H1 (cell line): ENCODE results near the gene NKAIN2. TPM values are rescaled to one million over a fixed set of nuclear protein-coding genes. Genes with fewer than 3 reads are reported as not detected.

Experiments
- CTCF ChIA-PET: fragments of 300-600 bp; sonication (Branson Sonifier 250); formaldehyde crosslinking; loops from one replicate; lab custom pipeline; 2021; ENCODE audit not compliant: partially characterized antibody; lab: Charles Lee
- POLR2A ChIA-PET: fragments of 300-600 bp; sonication (Branson Sonifier 250); formaldehyde crosslinking; loops from one replicate; lab custom pipeline; 2021; ENCODE audit warnings: inconsistent platforms; ENCODE audit not compliant: partially characterized antibody; lab: Charles Lee
- DNase-seq, 2 experiments: peaks; one replicate each; pipeline versions ENCODE4 v3.0.0 to v3.0.0-alpha.2; 2010 to 2022; ENCODE audit warnings: low spot score in 2 of 2, low read depth in 1 of 2, mixed read lengths in 1 of 2
- FAIRE-seq: peaks from 2 replicates; lab custom pipeline; 2011; peaks lifted over from hg19 to GRCh38; lab: Jason Lieb, UNC
- H2AFZ ChIP-seq: 2 replicates; pipeline ENCODE4 v1.8.1; 2012; ENCODE audit warnings: low read length, inconsistent platforms
- H2AK5ac ChIP-seq: 2 replicates; pipeline ENCODE4 v1.6.1; 2013; ENCODE audit warnings: low read depth, low read length
- H2BK120ac ChIP-seq: replicated peaks from 2 replicates; pipeline ENCODE3; 2013; ENCODE audit warnings: low read depth, low read length, inconsistent platforms
- H2BK12ac ChIP-seq: 2 replicates; pipeline ENCODE4 v1.6.1; 2013; ENCODE audit warnings: low read depth, low read length
- H2BK15ac ChIP-seq: 2 replicates; pipeline ENCODE4 v1.6.1; 2013; ENCODE audit warnings: low read length
- H2BK20ac ChIP-seq: 2 replicates; pipeline ENCODE4 v1.6.1; 2013; ENCODE audit warnings: low read length
- H2BK5ac ChIP-seq: 2 replicates; pipeline ENCODE4 v1.6.1; 2013; ENCODE audit warnings: low read depth, low read length
- H3K14ac ChIP-seq: 2 replicates; pipeline ENCODE4 v1.6.1; 2013; ENCODE audit warnings: inconsistent platforms; ENCODE audit not compliant: insufficient read length
- H3K18ac ChIP-seq: 2 replicates; pipeline ENCODE4 v1.6.1; 2013; ENCODE audit warnings: low read length; ENCODE audit errors: extremely low read depth
- H3K23ac ChIP-seq: 2 replicates; pipeline ENCODE4 v1.6.1; 2013; ENCODE audit warnings: inconsistent platforms; ENCODE audit not compliant: insufficient read length
- H3K23me2 ChIP-seq: 2 replicates; pipeline ENCODE4 v1.6.1; 2013; ENCODE audit warnings: low read depth, low read length
- H3K27ac ChIP-seq: 2 replicates; pipeline ENCODE4 v1.6.1; 2011; ENCODE audit warnings: low read depth, low read length, inconsistent platforms
- H3K27me3 ChIP-seq, 4 experiments: replicated peaks in 1 of 4; 1 replicate in 1 of 4; 2 replicates in 3 of 4; pipeline versions ENCODE4 v1.6.1 to v1.8.1; 2011 to 2013; ENCODE audit warnings: low read length in 3 of 4, mild to moderate bottlenecking in 3 of 4, inconsistent platforms in 2 of 4, mixed read lengths in 2 of 4, moderate library complexity in 1 of 4; ENCODE audit not compliant: control insufficient read depth in 3 of 4, insufficient read depth in 3 of 4; ENCODE audit errors: extremely low read depth in 1 of 4
- H3K36me3 ChIP-seq, 4 experiments: 2 replicates each; pipeline versions ENCODE4 v1.6.1 to v1.8.1; 2011 to 2013; ENCODE audit warnings: mild to moderate bottlenecking in 4 of 4, low read length in 3 of 4, moderate library complexity in 2 of 4, control low read depth in 1 of 4, inconsistent platforms in 1 of 4; ENCODE audit not compliant: insufficient read depth in 4 of 4, control insufficient read depth in 2 of 4
- H3K4ac ChIP-seq: replicated peaks from 2 replicates; pipeline ENCODE3; 2013; ENCODE audit warnings: low read length, low read depth, mixed read lengths, inconsistent platforms; ENCODE audit not compliant: insufficient read length
- H3K4me1 ChIP-seq, 4 experiments: replicated peaks in 1 of 4; 1 replicate in 1 of 4; 2 replicates in 3 of 4; pipeline versions ENCODE4 v1.6.1 to v1.8.1; 2011 to 2013; ENCODE audit warnings: low read length in 3 of 4, inconsistent platforms in 2 of 4, mixed read lengths in 1 of 4; ENCODE audit not compliant: insufficient read depth in 4 of 4, control insufficient read depth in 3 of 4
- H3K4me2 ChIP-seq, 2 experiments: 2 replicates each; pipeline versions ENCODE4 v1.6.1 to v1.8.1; 2011 to 2013; ENCODE audit warnings: low read depth in 2 of 2, low read length in 2 of 2, control low read depth in 1 of 2, inconsistent platforms in 1 of 2, mild to moderate bottlenecking in 1 of 2; ENCODE audit not compliant: insufficient read depth in 1 of 2
- H3K4me3 ChIP-seq, 4 experiments: fragments of 200-600, 300-600 bp in 1 of 4; sonication (generic), shearing (Covaris generic), sonication (Bioruptor Twin) in 1 of 4; 2 replicates each; pipeline versions ENCODE4 v1.5.1 to v1.8.1; 2011 to 2016; ENCODE audit warnings: low read length in 4 of 4, low read depth in 3 of 4, control low read depth in 2 of 4, inconsistent platforms in 2 of 4, mild to moderate bottlenecking in 2 of 4, mixed read lengths in 1 of 4, moderate library complexity in 1 of 4; ENCODE audit not compliant: insufficient read depth in 2 of 4; ENCODE audit errors: extremely low read depth in 1 of 4
- H3K56ac ChIP-seq: replicated peaks from 2 replicates; pipeline ENCODE3; 2013; ENCODE audit warnings: low read depth, mild to moderate bottlenecking, mixed read lengths, low read length, inconsistent platforms; ENCODE audit not compliant: insufficient read length
- H3K79me1 ChIP-seq: 2 replicates; pipeline ENCODE4 v1.6.1; 2013; ENCODE audit warnings: low read depth, low read length, control low read depth
- H3K79me2 ChIP-seq, 2 experiments: 2 replicates each; pipeline versions ENCODE4 v1.6.1 to v1.8.1; 2012 to 2013; ENCODE audit warnings: low read length in 2 of 2, mild to moderate bottlenecking in 2 of 2, inconsistent platforms in 1 of 2; ENCODE audit not compliant: insufficient read depth in 2 of 2, control insufficient read depth in 1 of 2
- H3K9ac ChIP-seq, 4 experiments: replicated peaks in 1 of 4; 1 replicate in 1 of 4; 2 replicates in 3 of 4; pipeline versions ENCODE4 v1.6.1 to v1.8.1; 2011 to 2013; ENCODE audit warnings: low read depth in 3 of 4, low read length in 3 of 4, control low read depth in 2 of 4, mild to moderate bottlenecking in 2 of 4, moderate library complexity in 2 of 4, inconsistent platforms in 1 of 4; ENCODE audit errors: extremely low read depth in 1 of 4
- H3K9me3 ChIP-seq, 2 experiments: 2 replicates each; pipeline versions ENCODE4 v1.6.1 to v1.8.1; 2012 to 2013; ENCODE audit warnings: mild to moderate bottlenecking in 2 of 2, moderate library complexity in 2 of 2, control low read depth in 1 of 2, inconsistent platforms in 1 of 2, low read depth in 1 of 2, low read length in 1 of 2, mixed read lengths in 1 of 2; ENCODE audit not compliant: insufficient read depth in 2 of 2
- H4K20me1 ChIP-seq, 2 experiments: replicated peaks in 1 of 2; 2 replicates each; pipeline versions ENCODE3 to v1.8.1; 2011 to 2013; ENCODE audit warnings: inconsistent platforms in 2 of 2, low read length in 2 of 2, mild to moderate bottlenecking in 1 of 2; ENCODE audit not compliant: insufficient read depth in 2 of 2, control insufficient read depth in 1 of 2
- H4K5ac ChIP-seq: 2 replicates; pipeline ENCODE4 v1.6.1; 2013; ENCODE audit warnings: low read length, low read depth, mixed read lengths, inconsistent platforms; ENCODE audit not compliant: insufficient read length
- H4K8ac ChIP-seq: 2 replicates; pipeline ENCODE4 v1.8.0; 2013; ENCODE audit warnings: mild to moderate bottlenecking, moderate library complexity, low read length, inconsistent platforms; ENCODE audit not compliant: insufficient read depth; ENCODE audit errors: extremely low read depth
- H4K91ac ChIP-seq: replicated peaks from 2 replicates; pipeline ENCODE3; 2013; ENCODE audit warnings: low read length, mixed read lengths, inconsistent platforms; ENCODE audit not compliant: insufficient read length
- FOSL1 ChIP-seq: IDR thresholded peaks from 2 replicates; pipeline ENCODE4 v1.6.1; 2011; ENCODE audit warnings: mild to moderate bottlenecking, low read depth, low read length, moderate library complexity; ENCODE audit not compliant: insufficient read depth
- SIX5 ChIP-seq: IDR thresholded peaks from 2 replicates; pipeline ENCODE4 v1.6.1; 2011; ENCODE audit warnings: mild to moderate bottlenecking, low read depth, low read length
- WGBS, 2 experiments: shearing (Covaris generic) in 1 of 2; methylation state at CpG; one replicate each; pipeline versions ENCODE4 v1.1.6 to v1.1.7; 2013 to 2015; ENCODE audit warnings: low lambda C conversion rate in 2 of 2, mixed read lengths in 2 of 2, inconsistent platforms in 1 of 2, low coverage in 1 of 2, missing lambda C conversion rate in 1 of 2; ENCODE audit not compliant: insufficient replicate concordance in 2 of 2, insufficient coverage in 1 of 2, insufficient read length in 1 of 2; ENCODE audit errors: extremely low coverage in 1 of 2, missing lambda C conversion rate in 1 of 2; 5-methylcytosine and 5-hydroxymethylcytosine counted together
- polyA plus RNA-seq, 7 experiments: library from polyadenylated mRNA; depleted of rRNA in 3 of 7; stranded (reverse) in 5 of 7; unstranded in 2 of 7; fragments of >200 nt in 5 of 7; fragments of 200-250 nt in 2 of 7; gene quantifications; 1 replicate in 5 of 7; 2 replicates in 1 of 7; 4 replicates in 1 of 7; pipeline versions ENCODE4 v1.2.1 to v1.2.3, GENCODE V29; 2011 to 2013; ENCODE audit warnings: missing spikeins in 2 of 7, mixed read lengths in 2 of 7
- total RNA-seq: library from RNA; stranded (reverse); fragmentation: NEBNext Ultra II Directional; extraction: Animal tissue kit (Norgen Biotek cat#: 25700); gene quantifications from 2 replicates; pipeline ENCODE4 v1.2.1, GENCODE V29; 2021

The NKAIN2 gene
- total and polyA plus RNA-seq, 2 of the 8 experiments (the other 6 are each of a cell fraction or from before 2014, with no cell fraction given) = 0.20 to 0.34 TPM

DNA sequence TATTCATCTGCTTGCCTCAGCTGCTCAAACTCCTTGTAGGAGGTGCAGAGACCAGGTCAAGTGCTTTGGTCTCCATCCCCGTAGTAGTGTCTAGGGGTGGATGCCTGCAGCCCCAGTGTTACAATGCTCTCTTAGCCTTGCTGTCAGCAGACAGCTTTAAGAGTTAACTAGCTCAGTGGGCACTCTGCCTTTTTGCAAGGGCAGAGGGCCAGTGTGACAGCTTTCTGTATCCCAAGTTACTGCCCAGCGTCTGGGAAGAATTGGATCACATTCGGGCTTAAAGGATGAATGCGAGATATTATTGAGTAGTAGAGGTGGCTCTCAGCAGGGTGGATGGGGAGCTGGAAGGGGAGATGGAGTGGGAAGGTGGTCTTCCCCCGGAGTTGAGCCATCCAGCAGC, 818.7 kb downstream of the NKAIN2 start:
- Histone ChIP-seq H3K27me3 (no peaks in the 10 kb centered on the region), H2BK12ac (no peak overlapping the region), H3K4me1 (peaks cover 0 to 4% (median 2%) of the 10 kb centered on the region in 4 experiments; a peak in 1 of 7 replicates), H2BK15ac (no peak overlapping the region), H2BK120ac (no peak overlapping the region), H3K9me3 (no peaks in the 10 kb centered on the region), H4K91ac (no peak overlapping the region), H4K20me1 (no peaks in the 10 kb centered on the region), H2AFZ (no peak overlapping the region), H2BK5ac (no peak overlapping the region; the same call in 1 of the 2 replicates), H3K4me2 (no peak overlapping the region), H4K8ac (no peak overlapping the region), H3K79me2 (no peaks in the 10 kb centered on the region), H2AK5ac (no peak overlapping the region), H3K56ac (no peak overlapping the region), H3K4me3 (no peak overlapping the region), H3K18ac (no peak overlapping the region), H3K14ac (no peak overlapping the region), H3K23me2 (no peaks in the 10 kb centered on the region), H3K36me3 (no peaks in the 10 kb centered on the region), H3K9ac (no peak overlapping the region), H4K5ac (no peak overlapping the region), H3K27ac (no peak overlapping the region), H2BK20ac (no peak overlapping the region), H3K79me1 (no peaks in the 10 kb centered on the region), H3K23ac (no peak overlapping the region), H3K4ac (no peak overlapping the region)
- POLR2A ChIA-PET = no interaction called here
- no peak for DNase-seq
- TF ChIP-seq SIX5 = no peak
- TF ChIP-seq FOSL1 = no peak
- FAIRE-seq = no peak
- CTCF ChIA-PET = interaction anchor here (0.6 to 0.7 kb wide), 2 partner anchors 17 to 907 kb away, joined by 3 read pairs; no protein-coding TSS in a partner anchor
- 98% methylated on average over 5 of the region's 5 CpGs; no CpG with 5 or more reads in 1 of the 2 experiments for WGBS, 2 experiments
